SK-N-MC (cell line): ENCODE measurements around the gene HDHD2.

ENCODE experiments used
- DNase-seq: peaks from one replicate; pipeline ENCODE4 v3.0.0-alpha.2; 2011; ENCODE audit warnings: low read depth, low spot score
- H3K27ac ChIP-seq: fragments of 200-600 bp; sonication (generic); 2 replicates; pipeline ENCODE4 v1.5.1; 2016; ENCODE audit warnings: mixed run types
- H3K36me3 ChIP-seq: fragments of 200-600 bp; sonication (generic); 2 replicates; pipeline ENCODE4 v1.6.1; 2017; ENCODE audit warnings: antibody characterized with exemption, low read length, mixed read lengths; ENCODE audit not compliant: insufficient read depth
- H3K4me3 ChIP-seq: fragments of 200-600 bp; sonication (generic); 2 replicates; pipeline ENCODE4 v1.5.1; 2016
- H3K9ac ChIP-seq: fragments of 200-600 bp; sonication (generic); 2 replicates; pipeline ENCODE4 v1.8.0; 2017; ENCODE audit warnings: mixed run types, mixed read lengths; ENCODE audit not compliant: insufficient read length
- H3K9me3 ChIP-seq: fragments of 200-600 bp; sonication (generic); 2 replicates; pipeline ENCODE4 v1.6.1; 2017; ENCODE audit warnings: low read depth, mild to moderate bottlenecking, antibody characterized with exemption, low read length, moderate library complexity, mixed read lengths
- EZH2 ChIP-seq: fragments of 200-600 bp; sonication (generic); IDR thresholded peaks from one replicate; pipeline ENCODE4 v1.6.1; 2017; ENCODE audit warnings: antibody characterized with exemption
- FOXP2 ChIP-seq: optimal IDR thresholded peaks from 2 replicates; pipeline ENCODE3; 2011; ENCODE audit warnings: mild to moderate bottlenecking, moderate library complexity; ENCODE audit not compliant: insufficient read depth; ENCODE audit errors: extremely low read length, control extremely low read depth
- POLR2AphosphoS5 ChIP-seq: IDR thresholded peaks from 2 replicates; pipeline ENCODE4 v1.6.1; 2012; ENCODE audit warnings: mild to moderate bottlenecking, low read depth, low read length, borderline replicate concordance

Gene HDHD2

GRCh38 chr18:47062471-47062870 lies 87.8 kb downstream of the HDHD2 start:
- TF ChIP-seq EZH2 (no peak), FOXP2 (no peak), POLR2AphosphoS5 (no peak)
- Histone ChIP-seq H3K9me3 (no peaks in the 10 kb centered on the region), H3K36me3 (no peaks in the 10 kb centered on the region), H3K27ac (no peak overlapping the region), H3K9ac (no peak overlapping the region), H3K4me3 (no peak overlapping the region)
- DNase-seq: no peak
